IMR-90 (cell line): ENCODE results near the gene NRCAM. TPM values are rescaled to one million over a fixed set of nuclear protein-coding genes. Genes with fewer than 3 reads are reported as not detected.

Experiments
- ATAC-seq: fragments of 200-7000 bp; cut with Tn5 transposase; 2 replicates; pipeline ENCODE4 v1.9.1; 2020; ENCODE audit warnings: low read depth, mild to moderate bottlenecking, moderate library complexity
- BruUV-seq: library from RNA; stranded (reverse); fragments of 400-500 nt; replicated peaks from 2 replicates; lab custom pipeline; 2021; lab: Mats Ljungman, UMichigan
- CTCF ChIA-PET: fragments of 300-600 bp; formaldehyde crosslinking; extraction: SDS; loops from one replicate; lab custom pipeline; 2021; ENCODE audit warnings: antibody characterized with exemption; lab: Yijun Ruan, JAX
- POLR2A ChIA-PET: fragments of 300-600 bp; sonication (Branson Sonifier 250); formaldehyde crosslinking; loops from one replicate; lab custom pipeline; 2022; ENCODE audit warnings: antibody characterized with exemption; ENCODE audit not compliant: unreplicated experiment; lab: Charles Lee
- DNase-seq: peaks from one replicate; pipeline ENCODE4 v3.0.0; 2013
- H2AFZ ChIP-seq: replicated peaks from 2 replicates; pipeline ENCODE3; 2013; ENCODE audit warnings: low read length, mild to moderate bottlenecking; ENCODE audit not compliant: poor library complexity
- H2AK5ac ChIP-seq: 2 replicates; pipeline ENCODE4 v1.6.1; 2013; ENCODE audit warnings: low read depth, low read length, inconsistent platforms
- H2AK9ac ChIP-seq: replicated peaks from 2 replicates; pipeline ENCODE3; 2013; ENCODE audit warnings: mild to moderate bottlenecking, low read depth, low read length, moderate library complexity; ENCODE audit not compliant: poor library complexity
- H2BK120ac ChIP-seq: 2 replicates; pipeline ENCODE4 v1.6.1; 2013; ENCODE audit warnings: low read depth, low read length, inconsistent platforms
- H2BK15ac ChIP-seq: 3 replicates; pipeline ENCODE4 v1.6.1; 2013; ENCODE audit warnings: low read depth, low read length, inconsistent platforms
- H2BK20ac ChIP-seq: 2 replicates; pipeline ENCODE4 v1.6.1; 2013; ENCODE audit warnings: low read depth, mild to moderate bottlenecking, inconsistent platforms, low read length, moderate library complexity
- H2BK5ac ChIP-seq: 2 replicates; pipeline ENCODE4 v1.6.1; 2013; ENCODE audit warnings: mild to moderate bottlenecking, low read depth, low read length, inconsistent platforms; ENCODE audit not compliant: poor library complexity, severe bottlenecking
- H3K14ac ChIP-seq: replicated peaks from 2 replicates; pipeline ENCODE4 v1.6.1; 2013; ENCODE audit warnings: low read depth, low read length, inconsistent platforms
- H3K18ac ChIP-seq: 2 replicates; pipeline ENCODE4 v1.6.1; 2013; ENCODE audit warnings: low read depth, low read length, control low read depth
- H3K23ac ChIP-seq: 2 replicates; pipeline ENCODE4 v1.6.1; 2013; ENCODE audit warnings: low read depth, low read length, inconsistent platforms
- H3K27ac ChIP-seq: 2 replicates; pipeline ENCODE4 v1.5.1; 2013; ENCODE audit warnings: mild to moderate bottlenecking, control low read depth, low read length; ENCODE audit not compliant: insufficient read depth
- H3K27me3 ChIP-seq: 2 replicates; pipeline ENCODE4 v1.6.1; 2013; ENCODE audit warnings: low read length; ENCODE audit not compliant: control insufficient read depth, insufficient read depth
- H3K36me3 ChIP-seq: 2 replicates; pipeline ENCODE4 v1.6.1; 2013; ENCODE audit warnings: low read length, mixed read lengths; ENCODE audit not compliant: control insufficient read depth, insufficient read depth
- H3K4ac ChIP-seq: 2 replicates; pipeline ENCODE4 v1.6.1; 2013; ENCODE audit warnings: low read depth, low read length, inconsistent platforms
- H3K4me1 ChIP-seq: 2 replicates; pipeline ENCODE4 v1.6.1; 2013; ENCODE audit warnings: low read length, mixed read lengths; ENCODE audit not compliant: control insufficient read depth, insufficient read depth
- H3K4me2 ChIP-seq: 2 replicates; pipeline ENCODE4 v1.6.1; 2013; ENCODE audit warnings: low read depth, mild to moderate bottlenecking, control low read depth, low read length, moderate library complexity
- H3K4me3 ChIP-seq: 2 replicates; pipeline ENCODE4 v1.5.1; 2013; ENCODE audit warnings: low read depth, mild to moderate bottlenecking, control low read depth, low read length, moderate library complexity; ENCODE audit not compliant: insufficient read depth
- H3K56ac ChIP-seq: 2 replicates; pipeline ENCODE4 v1.6.1; 2013; ENCODE audit warnings: low read length, inconsistent platforms; ENCODE audit not compliant: insufficient read depth; ENCODE audit errors: extremely low read depth
- H3K79me1 ChIP-seq, 2 experiments: 2 replicates each; pipeline ENCODE4 v1.6.1; 2013; ENCODE audit warnings: low read length in 2 of 2, inconsistent platforms in 1 of 2, low read depth in 1 of 2
- H3K9ac ChIP-seq: 2 replicates; pipeline ENCODE4 v1.6.1; 2013; ENCODE audit warnings: low read depth, low read length, control low read depth
- H3K9me1 ChIP-seq: 2 replicates; pipeline ENCODE4 v1.6.1; 2013; ENCODE audit warnings: low read length, inconsistent platforms; ENCODE audit not compliant: insufficient read depth
- H3K9me3 ChIP-seq: 2 replicates; pipeline ENCODE4 v1.6.1; 2013; ENCODE audit warnings: low read length; ENCODE audit not compliant: control insufficient read depth, insufficient read depth
- H4K20me1 ChIP-seq: 2 replicates; pipeline ENCODE4 v1.6.1; 2013; ENCODE audit warnings: low read length, inconsistent platforms; ENCODE audit not compliant: insufficient read depth
- H4K5ac ChIP-seq: 2 replicates; pipeline ENCODE4 v1.6.1; 2013; ENCODE audit warnings: mild to moderate bottlenecking, low read depth, low read length, control low read depth
- H4K8ac ChIP-seq, 2 experiments: 2 replicates each; pipeline ENCODE4 v1.6.1; 2013; ENCODE audit warnings: low read depth in 2 of 2, low read length in 2 of 2, control low read depth in 1 of 2, inconsistent platforms in 1 of 2
- H4K91ac ChIP-seq: 2 replicates; pipeline ENCODE4 v1.6.1; 2013; ENCODE audit warnings: low read depth, low read length, inconsistent platforms; ENCODE audit not compliant: insufficient read depth
- CHD1 ChIP-seq: IDR thresholded peaks from 2 replicates; pipeline ENCODE4 v1.6.1; 2012; ENCODE audit warnings: low read depth, low read length, improper control_type of control experiment
- ELK1 ChIP-seq: fragments of 150-350 bp; IDR thresholded peaks from 2 replicates; pipeline ENCODE4 v1.6.1; 2016; ENCODE audit warnings: low read depth, mild to moderate bottlenecking, low read length, moderate library complexity, borderline replicate concordance
- FOS ChIP-seq: fragments of 150-350 bp; IDR thresholded peaks from 2 replicates; pipeline ENCODE4 v1.6.1; 2016; ENCODE audit warnings: low read depth, low read length
- MAZ ChIP-seq: IDR thresholded peaks from 2 replicates; pipeline ENCODE4 v1.6.1; 2012; ENCODE audit warnings: low read depth, mild to moderate bottlenecking, low read length, improper control_type of control experiment, moderate library complexity, borderline replicate concordance
- MXI1 ChIP-seq: IDR thresholded peaks from 2 replicates; pipeline ENCODE4 v1.6.1; 2012; ENCODE audit warnings: low read depth, mild to moderate bottlenecking, low read length, moderate library complexity, borderline replicate concordance
- NFE2L2 ChIP-seq: fragments of 150-350 bp; IDR thresholded peaks from 2 replicates; pipeline ENCODE4 v1.6.1; 2016; ENCODE audit warnings: low read depth, mild to moderate bottlenecking, low read length
- POLR2A ChIP-seq: IDR thresholded peaks from 2 replicates; pipeline ENCODE4 v1.6.1; 2012; ENCODE audit warnings: mild to moderate bottlenecking, low read depth, low read length
- RAD21 ChIP-seq: IDR thresholded peaks from 2 replicates; pipeline ENCODE4 v1.6.1; 2012; ENCODE audit warnings: low read length, improper control_type of control experiment
- RCOR1 ChIP-seq: IDR thresholded peaks from 2 replicates; pipeline ENCODE4 v1.6.1; 2012; ENCODE audit warnings: mild to moderate bottlenecking, low read length, improper control_type of control experiment; ENCODE audit not compliant: insufficient replicate concordance
- RFX5 ChIP-seq: IDR thresholded peaks from 2 replicates; pipeline ENCODE4 v1.8.0; 2012; ENCODE audit warnings: low read depth, mild to moderate bottlenecking, low read length, moderate library complexity
- SMC3 ChIP-seq: fragments of 150-350 bp; IDR thresholded peaks from 2 replicates; pipeline ENCODE4 v1.6.1; 2016; ENCODE audit warnings: low read depth, mild to moderate bottlenecking, antibody characterized with exemption, low read length, moderate library complexity
- WGBS, 2 experiments: methylation state at CpG; one replicate each; pipeline versions ENCODE4 v1.1.5 to v1.1.7; 2013; ENCODE audit warnings: missing lambda C conversion rate in 2 of 2; ENCODE audit not compliant: insufficient read length in 1 of 2; ENCODE audit errors: extremely low coverage in 2 of 2; 5-methylcytosine and 5-hydroxymethylcytosine counted together
- dilution Hi-C: fragments of 300-500 bp; cut with HindIII; formaldehyde crosslinking; loops from one replicate; pipeline ENCODE4 v1.14.3; 2018; ENCODE audit warnings: low sequenced_read_pairs; ENCODE audit not compliant: unreplicated experiment
- in situ Hi-C: fragments of 300-500 bp; cut with MboI; formaldehyde crosslinking; loops from 3 replicates; pipeline ENCODE4 v1.14.3; 2019; ENCODE audit warnings: low sequenced_read_pairs, inconsistent platforms, mixed read lengths
- intact Hi-C: fragments of 100-400 bp; cut with micrococcal nuclease; formaldehyde crosslinking; loops from 2 replicates; pipeline ENCODE4 v1.10.0; 2022
- polyA plus RNA-seq, 3 experiments: library from polyadenylated mRNA; depleted of rRNA; stranded (reverse); fragments of >200 nt; gene quantifications; 2 replicates each; pipeline ENCODE4 v1.2.3, GENCODE V29; 2012; ENCODE audit warnings: low replicate concordance in 1 of 3
- total RNA-seq: library from RNA; depleted of rRNA; stranded (reverse); fragments of >200 nt; gene quantifications from 2 replicates; pipeline ENCODE4 v1.2.3, GENCODE V29; 2012

Gene NRCAM
- total and polyA plus RNA-seq, 2 of the 4 experiments (the other 2 are of a cell fraction), result 0.46 to 1.1 TPM

- Histone ChIP-seq H3K14ac (no peak overlapping the region), H3K18ac (no peak overlapping the region), H3K9me1 (no peaks in the 10 kb centered on the region), H4K20me1 (no peaks in the 10 kb centered on the region), H4K91ac (no peak overlapping the region), H3K23ac (no peak overlapping the region), H2AK5ac (no peak overlapping the region), H2BK120ac (no peak overlapping the region), H3K4me3 (no peak overlapping the region), H4K5ac (no peak overlapping the region), H2AK9ac (no peak overlapping the region), H3K27me3 (peaks cover 2% of the 10 kb centered on the region), H3K56ac (no peak overlapping the region), H2BK15ac (no peak overlapping the region), H3K4me2 (no peak overlapping the region), H2AFZ (no peak overlapping the region), H4K8ac (no peak overlapping the region), H3K9ac (no peak overlapping the region), H3K27ac (no peak overlapping the region), H3K4me1 (no peaks in the 10 kb centered on the region), H3K4ac (no peak overlapping the region), H2BK5ac (no peak overlapping the region), H3K79me1 (no peaks in the 10 kb centered on the region), H2BK20ac (no peak overlapping the region), H3K9me3 (no peaks in the 10 kb centered on the region), H3K36me3 (no peaks in the 10 kb centered on the region)
- no TSS peak for BruUV-seq
- ChIA-PET CTCF (no interaction called here), POLR2A (no interaction called here)
- dilution Hi-C loops (no loop called here), intact Hi-C loops (no loop called here), in situ Hi-C loops (loop anchor here (10.0 kb wide), 1 partner anchor 256 kb away; no protein-coding TSS in a partner anchor)
- WGBS, 2 experiments, result no CpG with 5 or more reads among the region's 3 CpGs
- TF ChIP-seq CHD1 (no peak), RFX5 (no peak), NFE2L2 (no peak), RAD21 (no peak), SMC3 (no peak), FOS (no peak), MXI1 (no peak), ELK1 (no peak), MAZ (no peak), POLR2A (no peak), RCOR1 (no peak)
- ATAC-seq (no peak), DNase-seq (no peak)
Measured at GRCh38 chr7:108440613-108441012, 15.6 kb downstream of the NRCAM start.
